ENCODE measurements around the gene STRN4.

The STRN4 gene

DNA sequence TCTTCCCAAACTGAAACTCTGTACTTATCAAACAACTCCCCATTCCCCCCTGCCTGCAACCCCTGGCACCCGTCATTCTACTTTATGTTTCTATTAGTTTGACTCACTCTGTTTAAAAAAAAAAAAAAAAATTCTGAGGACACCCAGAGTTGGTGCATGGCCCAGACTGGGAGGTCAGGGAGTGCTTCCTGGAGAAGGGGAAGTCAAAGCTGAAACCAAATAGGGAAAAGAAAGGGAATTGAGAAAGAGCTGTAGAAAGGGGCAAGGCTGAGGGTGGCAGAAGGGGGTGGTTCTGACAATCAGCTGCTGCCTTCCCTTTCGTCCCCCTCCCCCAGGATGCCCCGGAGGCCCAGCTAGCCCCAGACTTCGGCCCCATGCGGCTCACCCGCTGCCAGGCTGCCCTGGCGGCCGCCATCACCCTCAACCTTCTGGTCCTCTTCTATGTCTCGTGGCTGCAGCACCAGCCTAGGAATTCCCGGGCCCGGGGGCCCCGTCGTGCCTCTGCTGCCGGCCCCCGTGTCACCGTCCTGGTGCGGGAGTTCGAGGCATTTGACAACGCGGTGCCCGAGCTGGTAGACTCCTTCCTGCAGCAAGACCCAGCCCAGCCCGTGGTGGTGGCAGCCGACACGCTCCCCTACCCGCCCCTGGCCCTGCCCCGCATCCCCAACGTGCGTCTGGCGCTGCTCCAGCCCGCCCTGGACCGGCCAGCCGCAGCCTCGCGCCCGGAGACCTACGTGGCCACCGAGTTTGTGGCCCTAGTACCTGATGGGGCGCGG, 9.0 kb upstream of the STRN4 start:
- Histone ChIP-seq H3K27me3 (ENCODE audit: insufficient read depth, low read length) (no peaks in the 10 kb centered on the region), H3K4me3 (ENCODE audit: low read length) (no peak overlapping the region), H3K36me3 (ENCODE audit: insufficient read depth, low read length) (peaks cover 36% of the 10 kb centered on the region), H3K9ac (ENCODE audit: low read depth, low read length) (no peak overlapping the region), H3K9me3 (ENCODE audit: insufficient read depth, low read depth, low read length) (no peaks in the 10 kb centered on the region), H3K4me1 (ENCODE audit: insufficient read depth, low read length) (no peaks in the 10 kb centered on the region), H3K27ac (ENCODE audit: low read depth, low read length) (no peak overlapping the region)
- 96% methylated on average over 39 of the region's 39 CpGs for WGBS

GRCh38 chr19:46753420-46754155, 7.3 kb upstream of the STRN4 start:
- no peaks in the 10 kb centered on the region for H3K9me3 ChIP-seq (ENCODE audit: insufficient read depth, low read depth, low read length)
- no peak overlapping the region for H3K4me3 ChIP-seq (ENCODE audit: low read length)
- H3K27me3 ChIP-seq (ENCODE audit: insufficient read depth, low read length), result no peaks in the 10 kb centered on the region
- 57% methylated on average over 4 of the region's 4 CpGs for WGBS
- H3K27ac ChIP-seq (ENCODE audit: low read depth, low read length), result no peak overlapping the region
- no peaks in the 10 kb centered on the region for H3K4me1 ChIP-seq (ENCODE audit: insufficient read depth, low read length)
- no peak overlapping the region for H3K9ac ChIP-seq (ENCODE audit: low read depth, low read length)
- H3K36me3 ChIP-seq (ENCODE audit: insufficient read depth, low read length), result peaks cover 43% of the 10 kb centered on the region

DNA sequence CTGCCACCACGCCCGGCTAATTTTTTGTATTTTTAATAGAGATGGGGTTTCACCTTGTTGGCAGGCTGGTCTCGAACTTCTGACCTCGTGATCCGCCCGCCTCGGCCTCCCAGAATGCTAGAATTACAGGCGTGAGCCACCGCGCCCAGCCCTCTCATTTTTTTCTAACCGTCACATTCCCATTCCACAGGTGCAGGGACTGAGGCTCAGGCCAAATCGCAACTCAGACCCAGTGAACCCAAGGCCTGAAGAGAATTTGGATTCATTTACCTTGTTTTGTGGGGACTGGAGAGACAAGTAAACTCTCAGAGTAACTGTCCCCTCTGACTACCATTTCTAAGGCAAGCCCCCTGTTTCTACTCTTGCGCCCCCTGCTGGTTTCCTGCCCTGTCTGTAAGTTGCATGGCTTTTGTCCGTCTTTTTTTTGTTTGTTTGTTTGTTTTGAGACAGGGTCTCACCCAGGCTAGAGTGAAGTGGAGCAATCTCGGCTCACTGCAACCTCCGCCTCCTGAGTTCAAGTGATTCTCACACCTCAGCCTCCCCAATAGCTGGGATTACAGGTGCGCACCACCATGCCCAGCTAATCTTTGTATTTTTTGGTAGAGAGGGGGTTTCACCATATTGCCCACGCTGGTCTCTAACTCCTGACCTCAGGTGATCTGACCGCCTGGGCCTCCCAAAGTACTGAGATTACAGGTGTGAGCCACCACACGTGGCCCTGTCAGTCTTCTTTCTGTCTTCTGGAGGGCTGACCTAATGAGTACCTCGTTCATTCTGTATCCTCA, 2.3 kb upstream of the STRN4 start:
- H3K36me3 ChIP-seq (ENCODE audit: insufficient read depth, low read length), result peaks cover 23% of the 10 kb centered on the region
- no peak overlapping the region for H3K9ac ChIP-seq (ENCODE audit: low read depth, low read length)
- H3K4me3 ChIP-seq (ENCODE audit: low read length), result no peak overlapping the region
- H3K4me1 ChIP-seq (ENCODE audit: insufficient read depth, low read length), result peaks cover 10% of the 10 kb centered on the region
- WGBS, result 86% methylated on average over 21 of the region's 21 CpGs
- no peak overlapping the region for H3K27ac ChIP-seq (ENCODE audit: low read depth, low read length)
- H3K27me3 ChIP-seq (ENCODE audit: insufficient read depth, low read length), result no peaks in the 10 kb centered on the region
- no peaks in the 10 kb centered on the region for H3K9me3 ChIP-seq (ENCODE audit: insufficient read depth, low read depth, low read length)

DNA sequence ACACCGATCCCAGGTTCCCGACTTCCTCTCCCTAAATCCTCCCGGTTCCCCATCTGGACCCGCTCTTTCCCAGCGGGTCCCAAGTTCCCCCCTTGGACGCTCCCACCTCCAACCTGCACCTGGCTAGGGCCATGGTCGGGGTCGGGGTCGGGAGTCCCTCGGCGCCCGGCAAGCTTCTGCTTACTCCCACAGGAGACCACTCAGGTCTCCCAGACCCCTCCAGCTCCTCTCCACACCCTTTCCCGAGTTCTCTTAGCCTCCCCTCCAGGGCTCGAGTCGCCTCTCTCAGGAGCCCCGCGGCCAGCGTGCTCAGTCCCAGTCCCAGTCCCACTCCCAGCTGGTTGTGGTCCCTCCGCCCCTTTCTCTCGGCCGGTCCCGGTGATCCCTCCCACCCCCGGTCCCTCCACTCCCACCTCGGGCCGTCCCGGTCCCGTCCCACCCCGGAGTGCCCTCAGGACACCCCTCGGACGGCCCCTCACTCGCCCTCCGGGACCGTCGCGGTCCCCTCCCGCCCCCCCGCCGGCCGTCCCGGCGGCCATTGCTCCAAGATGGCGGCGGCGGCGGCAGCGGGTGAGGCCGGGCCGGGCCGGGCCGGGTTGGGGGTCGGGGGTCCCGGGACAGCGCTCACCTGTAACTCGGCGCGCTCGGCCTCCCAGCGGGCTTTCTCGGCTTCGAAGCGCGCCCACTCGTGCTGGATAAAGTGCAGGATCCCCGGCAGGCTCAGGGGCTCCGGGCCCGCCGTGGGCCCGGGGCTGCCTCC, 549 bp downstream of the STRN4 start, which contains the start of gene FKRP:
Gene FKRP (plus strand): TSS at position 537 of the 760 bp plus-strand sequence. CDS start 9,394 bp downstream, outside the sequence.
- peak within 1 kb of the TSS; percentile 99 for H3K4me3 ChIP-seq (ENCODE audit: low read length)
- no peaks in the 10 kb centered on the region for H3K27me3 ChIP-seq (ENCODE audit: insufficient read depth, low read length)
- WGBS, result under 1% methylated on average over 68 of the region's 68 CpGs
- H3K9ac ChIP-seq (ENCODE audit: low read depth, low read length), result peak within 1 kb of the TSS; percentile 97
- H3K9me3 ChIP-seq (ENCODE audit: insufficient read depth, low read depth, low read length), result no peaks in the 10 kb centered on the region
- H3K27ac ChIP-seq (ENCODE audit: low read depth, low read length), result peak within 1 kb of the TSS; percentile 93
- peaks cover 14% of the 10 kb centered on the region for H3K4me1 ChIP-seq (ENCODE audit: insufficient read depth, low read length)
- H3K36me3 ChIP-seq (ENCODE audit: insufficient read depth, low read length), result peaks cover 15% of the 10 kb centered on the region

GRCh38 chr19:46745030-46745429, 1.2 kb downstream of the STRN4 start:
- H3K4me3 ChIP-seq (ENCODE audit: low read length), result peak overlapping the region; percentile 99
- H3K27ac ChIP-seq (ENCODE audit: low read depth, low read length), result no peak overlapping the region
- 42% methylated on average over 8 of the region's 8 CpGs for WGBS
- H3K9ac ChIP-seq (ENCODE audit: low read depth, low read length), result peak overlapping the region; percentile 97
- H3K36me3 ChIP-seq (ENCODE audit: insufficient read depth, low read length), result peaks cover 16% of the 10 kb centered on the region
- no peaks in the 10 kb centered on the region for H3K27me3 ChIP-seq (ENCODE audit: insufficient read depth, low read length)
- peaks cover 14% of the 10 kb centered on the region for H3K4me1 ChIP-seq (ENCODE audit: insufficient read depth, low read length)
- H3K9me3 ChIP-seq (ENCODE audit: insufficient read depth, low read depth, low read length), result no peaks in the 10 kb centered on the region

- Histone ChIP-seq H3K27me3 (ENCODE audit: insufficient read depth, low read length) (no peaks in the 10 kb centered on the region), H3K9me3 (ENCODE audit: insufficient read depth, low read depth, low read length) (no peaks in the 10 kb centered on the region), H3K36me3 (ENCODE audit: insufficient read depth, low read length) (peaks cover 21% of the 10 kb centered on the region), H3K9ac (ENCODE audit: low read depth, low read length) (no peak overlapping the region), H3K4me1 (ENCODE audit: insufficient read depth, low read length) (peaks cover 14% of the 10 kb centered on the region), H3K4me3 (ENCODE audit: low read length) (peak overlapping the region; percentile 99), H3K27ac (ENCODE audit: low read depth, low read length) (no peak overlapping the region)
- WGBS, result 91% methylated on average over 12 of the region's 12 CpGs
These were observed 2.1 kb downstream of the STRN4 start for GRCh38 chr19:46744005-46744691.

DNA sequence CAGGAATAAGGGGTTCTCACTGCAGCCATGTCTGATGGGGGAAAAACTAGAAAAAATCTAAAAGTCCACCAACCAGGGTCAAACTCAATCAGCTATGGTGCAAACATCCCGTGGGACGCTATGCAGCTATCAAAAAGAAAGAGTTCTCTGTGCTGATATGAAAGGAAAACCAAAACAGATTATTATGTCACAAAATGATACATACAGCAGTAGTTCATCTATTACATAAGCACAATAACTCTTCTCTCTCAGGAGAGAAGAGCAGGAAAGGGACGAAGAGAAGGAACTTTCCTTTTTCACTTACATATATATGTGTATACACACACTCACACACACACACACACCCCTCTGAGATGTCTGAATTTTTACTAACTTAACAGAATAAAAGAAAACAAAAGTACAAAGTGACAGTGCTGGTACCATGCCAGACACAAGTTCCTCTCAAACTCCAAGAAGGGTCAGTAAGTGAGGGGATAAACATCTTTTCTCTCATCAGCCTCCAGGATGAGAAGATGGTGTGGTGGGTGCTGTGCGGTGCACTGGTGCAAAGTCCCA, 3.2 kb downstream of the STRN4 start:
- H3K4me1 ChIP-seq (ENCODE audit: insufficient read depth, low read length), result peaks cover 14% of the 10 kb centered on the region
- no peak overlapping the region for H3K9ac ChIP-seq (ENCODE audit: low read depth, low read length)
- H3K9me3 ChIP-seq (ENCODE audit: insufficient read depth, low read depth, low read length), result no peaks in the 10 kb centered on the region
- 84% methylated on average over 4 of the region's 4 CpGs for WGBS
- no peak overlapping the region for H3K27ac ChIP-seq (ENCODE audit: low read depth, low read length)
- H3K36me3 ChIP-seq (ENCODE audit: insufficient read depth, low read length), result peaks cover 26% of the 10 kb centered on the region
- H3K27me3 ChIP-seq (ENCODE audit: insufficient read depth, low read length), result no peaks in the 10 kb centered on the region
- H3K4me3 ChIP-seq (ENCODE audit: low read length), result no peak overlapping the region

DNA sequence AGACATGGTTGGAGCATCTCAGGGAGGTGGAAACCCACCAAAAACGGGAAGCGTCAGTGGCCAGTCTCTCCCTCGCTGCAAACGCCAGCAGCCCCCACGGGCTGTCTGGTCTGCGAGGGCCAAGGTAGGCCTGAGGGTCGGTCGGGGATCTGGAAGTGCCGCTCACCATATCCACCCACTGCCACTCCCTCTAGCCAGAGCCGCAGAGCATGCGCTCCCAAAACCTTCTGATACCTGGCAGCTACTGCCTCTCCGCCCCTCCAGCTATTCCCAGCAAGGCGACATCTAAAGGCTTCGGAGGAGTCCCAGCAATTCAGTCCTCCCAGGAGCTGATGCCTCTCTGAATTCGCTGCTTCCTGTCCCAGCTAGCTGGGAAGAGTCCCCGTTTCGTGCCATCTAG, 4.8 kb downstream of the STRN4 start:
- H3K9ac ChIP-seq (ENCODE audit: low read depth, low read length), result no peak overlapping the region
- peaks cover 10% of the 10 kb centered on the region; the same call in 1 of the 2 replicates for H3K4me1 ChIP-seq (ENCODE audit: insufficient read depth, low read length)
- H3K27ac ChIP-seq (ENCODE audit: low read depth, low read length), result no peak overlapping the region
- peaks cover 41% of the 10 kb centered on the region for H3K36me3 ChIP-seq (ENCODE audit: insufficient read depth, low read length)
- 82% methylated on average over 17 of the region's 17 CpGs for WGBS
- H3K27me3 ChIP-seq (ENCODE audit: insufficient read depth, low read length), result no peaks in the 10 kb centered on the region
- no peaks in the 10 kb centered on the region for H3K9me3 ChIP-seq (ENCODE audit: insufficient read depth, low read depth, low read length)
- no peak overlapping the region for H3K4me3 ChIP-seq (ENCODE audit: low read length)

GRCh38 chr19:46739290-46739771, 6.9 kb downstream of the STRN4 start:
- peaks cover 57% of the 10 kb centered on the region for H3K36me3 ChIP-seq (ENCODE audit: insufficient read depth, low read length)
- H3K27me3 ChIP-seq (ENCODE audit: insufficient read depth, low read length), result no peaks in the 10 kb centered on the region
- no peaks in the 10 kb centered on the region for H3K9me3 ChIP-seq (ENCODE audit: insufficient read depth, low read depth, low read length)
- WGBS, result 93% methylated on average over 14 of the region's 14 CpGs
- H3K27ac ChIP-seq (ENCODE audit: low read depth, low read length), result no peak overlapping the region
- H3K4me1 ChIP-seq (ENCODE audit: insufficient read depth, low read length), result 0 out of 2 replicates have a peak, but pooled peaks cover 3% of the 10 kb centered on the region
- H3K9ac ChIP-seq (ENCODE audit: low read depth, low read length), result no peak overlapping the region
- no peak overlapping the region for H3K4me3 ChIP-seq (ENCODE audit: low read length)

GRCh38 chr19:46737761-46738171, 8.5 kb downstream of the STRN4 start:
- no peak overlapping the region for H3K9ac ChIP-seq (ENCODE audit: low read depth, low read length)

More at GRCh38 chr19:46737761-46738171, 8.5 kb downstream of the STRN4 start:
- Histone ChIP-seq H3K36me3 (ENCODE audit: insufficient read depth, low read length) (peaks cover 70% of the 10 kb centered on the region), H3K27ac (ENCODE audit: low read depth, low read length) (no peak overlapping the region), H3K27me3 (ENCODE audit: insufficient read depth, low read length) (no peaks in the 10 kb centered on the region), H3K4me1 (ENCODE audit: insufficient read depth, low read length) (0 out of 2 replicates have a peak, but pooled peaks cover 3% of the 10 kb centered on the region), H3K4me3 (ENCODE audit: low read length) (no peak overlapping the region), H3K9me3 (ENCODE audit: insufficient read depth, low read depth, low read length) (no peaks in the 10 kb centered on the region)
- 93% methylated on average over 19 of the region's 19 CpGs for WGBS
